Neuronal stem cell (in vitro differentiated cells): ENCODE data around the gene PMFBP1.
"Not testable (repeated sequence)": the region's sequence is repeated elsewhere in the genome, so short reads cannot be mapped to it uniquely, and the experiment has no call there.

Experiments
- DNase-seq: peaks from one replicate; pipeline ENCODE4 v3.0.0-alpha.2; 2013; ENCODE audit warnings: low spot score
- H2AFZ ChIP-seq: one replicate; pipeline ENCODE4 v1.6.1; 2013; ENCODE audit warnings: mild to moderate bottlenecking, low read length, inconsistent platforms
- H2AK5ac ChIP-seq: 2 replicates; pipeline ENCODE4 v1.6.1; 2013; ENCODE audit warnings: low read depth, mild to moderate bottlenecking, inconsistent platforms, low read length, moderate library complexity, mixed read lengths
- H2BK120ac ChIP-seq: 2 replicates; pipeline ENCODE4 v1.6.1; 2013; ENCODE audit warnings: low read depth, mild to moderate bottlenecking, inconsistent platforms, low read length, moderate library complexity, mixed read lengths
- H2BK12ac ChIP-seq: one replicate; pipeline ENCODE4 v1.6.1; 2013; ENCODE audit warnings: low read length, inconsistent platforms
- H2BK15ac ChIP-seq: 2 replicates; pipeline ENCODE4 v1.6.1; 2013; ENCODE audit warnings: mild to moderate bottlenecking, low read length, inconsistent platforms, mixed read lengths
- H2BK5ac ChIP-seq: one replicate; pipeline ENCODE4 v1.6.1; 2013; ENCODE audit warnings: inconsistent platforms, mild to moderate bottlenecking, low read length, moderate library complexity
- H3K14ac ChIP-seq: one replicate; pipeline ENCODE4 v1.6.1; 2013; ENCODE audit warnings: low read length, inconsistent platforms
- H3K18ac ChIP-seq: 2 replicates; pipeline ENCODE4 v1.6.1; 2013; ENCODE audit warnings: low read length, inconsistent platforms
- H3K23ac ChIP-seq: 2 replicates; pipeline ENCODE4 v1.6.1; 2013; ENCODE audit warnings: low read depth, mild to moderate bottlenecking, mixed read lengths, low read length, inconsistent platforms; ENCODE audit not compliant: poor library complexity
- H3K27ac ChIP-seq: replicated peaks from 3 replicates; pipeline ENCODE4 v1.5.1; 2013; ENCODE audit warnings: low read length, inconsistent platforms
- H3K27me3 ChIP-seq, 3 experiments: 2 replicates each; pipeline ENCODE4 v1.6.1; 2013; ENCODE audit warnings: low read length in 3 of 3, mild to moderate bottlenecking in 2 of 3, inconsistent platforms in 1 of 3, low read depth in 1 of 3, mixed read lengths in 1 of 3, moderate library complexity in 1 of 3; ENCODE audit not compliant: control insufficient read depth in 3 of 3, insufficient read depth in 3 of 3
- H3K36me3 ChIP-seq, 2 donors: replicated peaks in 1 of 2; 2 replicates each; pipeline ENCODE4 v1.6.1; 2013; ENCODE audit warnings: low read length in 2 of 2; ENCODE audit not compliant: control insufficient read depth in 2 of 2, insufficient read depth in 2 of 2
- H3K4ac ChIP-seq: 2 replicates; pipeline ENCODE4 v1.6.1; 2013; ENCODE audit warnings: inconsistent platforms, mild to moderate bottlenecking, low read length, moderate library complexity
- H3K4me1 ChIP-seq, 2 donors: 1 replicate in 1 of 2; 2 replicates in 1 of 2; pipeline ENCODE4 v1.6.1; 2013; ENCODE audit warnings: low read length in 2 of 2, low read depth in 1 of 2; ENCODE audit not compliant: control insufficient read depth in 2 of 2, insufficient read depth in 1 of 2
- H3K4me2 ChIP-seq: one replicate; pipeline ENCODE4 v1.6.1; 2013; ENCODE audit warnings: mild to moderate bottlenecking, low read length, inconsistent platforms; ENCODE audit not compliant: insufficient read depth, poor library complexity, severe bottlenecking
- H3K4me3 ChIP-seq, 2 donors: 2 replicates each; pipeline ENCODE4 v1.5.1; 2013; ENCODE audit warnings: low read length in 2 of 2, mild to moderate bottlenecking in 2 of 2, inconsistent platforms in 1 of 2, moderate library complexity in 1 of 2
- H3K79me1 ChIP-seq: one replicate; pipeline ENCODE4 v1.6.1; 2013; ENCODE audit warnings: low read depth, mild to moderate bottlenecking, inconsistent platforms, low read length, moderate library complexity
- H3K9ac ChIP-seq: one replicate; pipeline ENCODE4 v1.6.1; 2013; ENCODE audit warnings: mild to moderate bottlenecking, low read depth, low read length, inconsistent platforms; ENCODE audit not compliant: poor library complexity
- H3K9me3 ChIP-seq, 2 donors: replicated peaks in 1 of 2; 2 replicates each; pipeline versions ENCODE3 to v1.6.1; 2013; ENCODE audit warnings: low read length in 2 of 2, mild to moderate bottlenecking in 2 of 2, inconsistent platforms in 1 of 2, low read depth in 1 of 2, mixed read lengths in 1 of 2, moderate library complexity in 1 of 2; ENCODE audit not compliant: control insufficient read depth in 2 of 2, insufficient read depth in 1 of 2
- H4K8ac ChIP-seq: one replicate; pipeline ENCODE4 v1.6.1; 2013; ENCODE audit warnings: low read depth, mild to moderate bottlenecking, inconsistent platforms, low read length, moderate library complexity
- H4K91ac ChIP-seq: one replicate; pipeline ENCODE4 v1.6.1; 2013; ENCODE audit warnings: low read length, low read depth, mild to moderate bottlenecking, inconsistent platforms; ENCODE audit not compliant: poor library complexity
- WGBS, 2 donors: extraction: QIAGEN DNeasy Blood & Tissue Kit; methylation state at CpG; one replicate each; pipeline ENCODE4 v1.1.7; 2013; ENCODE audit warnings: missing lambda C conversion rate in 2 of 2, mixed read lengths in 1 of 2; ENCODE audit not compliant: insufficient read length in 2 of 2, insufficient replicate concordance in 1 of 2; ENCODE audit errors: extremely low coverage in 2 of 2; 5-methylcytosine and 5-hydroxymethylcytosine counted together

The PMFBP1 gene

DNA sequence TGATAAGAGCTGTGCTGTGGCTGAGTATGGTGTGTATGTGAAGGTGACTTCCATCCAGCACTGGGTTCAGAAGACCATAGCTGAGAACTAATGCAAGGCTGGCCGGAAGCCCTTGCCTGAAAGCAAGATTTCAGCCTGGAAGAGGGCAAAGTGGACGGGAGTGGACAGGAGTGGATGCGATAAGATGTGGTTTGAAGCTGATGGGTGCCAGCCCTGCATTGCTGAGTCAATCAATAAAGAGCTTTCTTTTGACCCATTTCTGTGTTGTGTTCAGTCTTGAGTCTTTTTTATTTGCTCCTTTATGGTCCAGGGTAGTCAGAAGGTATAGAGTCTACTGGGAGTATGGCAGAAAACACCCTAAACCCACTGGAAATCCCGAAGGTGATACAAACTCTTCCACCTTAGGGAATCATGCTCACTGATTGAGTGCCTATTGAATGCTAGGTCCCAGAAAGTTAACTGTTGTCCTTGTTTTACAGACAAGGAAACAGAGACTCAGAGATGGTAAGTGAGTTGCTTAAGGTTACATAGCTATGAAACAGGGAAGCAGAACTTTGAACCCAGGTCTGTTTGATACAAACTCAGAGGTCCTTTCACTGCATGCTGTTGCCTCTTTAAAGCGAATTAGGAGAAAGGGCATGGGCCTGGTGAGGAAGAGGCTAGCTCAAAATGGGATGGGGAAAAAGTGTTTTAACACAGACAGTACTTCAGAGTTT is 94.8 kb downstream of the PMFBP1 start:
- DNase-seq, H2BK15ac ChIP-seq, H2BK120ac ChIP-seq, H3K9ac ChIP-seq, H4K91ac ChIP-seq, H3K23ac ChIP-seq, H3K9me3 ChIP-seq, H3K4me2 ChIP-seq, H2AK5ac ChIP-seq, H3K4me3 ChIP-seq, H3K4ac ChIP-seq, H2BK12ac ChIP-seq, H2BK5ac ChIP-seq, H3K79me1 ChIP-seq, H3K36me3 ChIP-seq, H3K27ac ChIP-seq, H2AFZ ChIP-seq, H3K18ac ChIP-seq, H3K14ac ChIP-seq, H3K27me3 ChIP-seq, H3K4me1 ChIP-seq, H4K8ac ChIP-seq: not testable (repeated sequence)
- no CpG with 5 or more reads among the region's 5 CpGs for WGBS, 2 donors

DNA sequence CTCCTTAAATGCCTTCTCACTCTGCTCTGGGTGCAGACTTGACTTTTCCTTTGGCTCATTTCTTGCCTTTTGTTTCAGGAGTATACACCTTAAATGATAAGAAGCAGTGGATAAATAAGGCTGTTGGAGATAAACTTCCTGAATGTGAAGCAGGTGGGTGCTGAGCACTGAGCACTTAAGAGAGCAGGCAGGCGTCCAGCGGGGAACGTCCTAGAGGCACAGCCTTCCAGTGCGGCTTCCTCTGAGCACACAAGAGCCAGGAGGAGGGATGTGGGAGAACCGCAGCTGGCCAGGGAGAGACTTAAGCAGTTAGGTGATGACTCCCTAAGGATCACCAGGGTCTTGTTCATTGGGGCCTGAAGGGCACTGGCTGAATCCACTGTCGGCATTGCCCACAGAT is 96.9 kb downstream of the PMFBP1 start:
- H2AFZ ChIP-seq, H3K23ac ChIP-seq, H3K9ac ChIP-seq, H3K14ac ChIP-seq, H3K18ac ChIP-seq, H2BK15ac ChIP-seq, H3K79me1 ChIP-seq, H3K4me2 ChIP-seq, H4K8ac ChIP-seq, H2BK12ac ChIP-seq, H3K27ac ChIP-seq, H2BK5ac ChIP-seq, H2AK5ac ChIP-seq, H3K36me3 ChIP-seq, DNase-seq, H3K4me1 ChIP-seq, H3K4me3 ChIP-seq, H3K4ac ChIP-seq, H3K9me3 ChIP-seq, H3K27me3 ChIP-seq, H2BK120ac ChIP-seq, H4K91ac ChIP-seq: not testable (repeated sequence)
- WGBS, 2 donors, result no CpG with 5 or more reads among the region's 6 CpGs

DNA sequence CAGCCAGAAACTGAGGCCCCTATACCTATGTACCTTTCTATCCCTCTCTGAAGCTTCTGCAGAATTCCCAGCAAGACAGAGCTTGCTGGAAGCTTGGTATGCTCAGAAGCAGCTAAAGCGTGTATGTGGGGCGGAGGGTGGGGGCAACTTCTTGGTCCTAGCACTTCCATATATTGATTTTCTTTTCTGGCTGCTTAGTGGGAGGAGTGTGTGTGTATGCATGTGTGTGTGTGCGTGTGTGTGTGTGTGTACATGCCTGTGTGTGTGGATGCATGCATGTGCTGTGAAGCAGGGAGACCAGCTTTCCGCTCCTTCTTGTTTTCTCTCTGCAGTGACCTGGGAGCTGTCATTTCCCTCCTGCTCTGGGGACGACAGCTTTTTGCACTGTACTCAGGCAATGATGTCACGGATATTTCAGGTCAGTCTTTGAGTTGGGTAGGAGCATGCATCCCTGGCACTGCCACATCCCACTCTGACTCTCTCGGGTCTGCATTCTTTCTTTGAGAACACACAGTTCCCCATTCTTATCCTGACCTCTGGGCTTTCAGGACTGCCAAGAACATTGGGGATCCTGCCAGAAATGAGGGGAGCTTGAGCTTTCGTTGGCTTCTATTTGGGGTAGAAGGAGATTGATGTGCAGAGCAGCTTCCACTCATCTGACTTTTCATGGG is 98.3 kb downstream of the PMFBP1 start:
- no peak overlapping the region for H2BK15ac ChIP-seq
- H2BK5ac ChIP-seq, result no peak overlapping the region
- no peaks in the 10 kb centered on the region for H3K4me1 ChIP-seq
- no CpG with 5 or more reads among the region's 8 CpGs for WGBS, 2 donors
- H3K14ac ChIP-seq, result no peak overlapping the region
- no peaks in the 10 kb centered on the region for H3K27me3 ChIP-seq
- no peak overlapping the region for H3K4me3 ChIP-seq
- H3K9me3 ChIP-seq, result no peaks in the 10 kb centered on the region
- H3K27ac ChIP-seq, result no peak overlapping the region
- H2BK120ac ChIP-seq, result no peak overlapping the region
- no peak overlapping the region for H3K23ac ChIP-seq
- H3K9ac ChIP-seq, result no peak overlapping the region
- no peak overlapping the region for H2AFZ ChIP-seq
- H2BK12ac ChIP-seq, result no peak overlapping the region
- no peak overlapping the region for H4K8ac ChIP-seq
- H3K4ac ChIP-seq, result no peak overlapping the region
- no peak overlapping the region for H2AK5ac ChIP-seq
- no peak overlapping the region for H4K91ac ChIP-seq
- H3K4me2 ChIP-seq, result no peak overlapping the region
- no peaks in the 10 kb centered on the region for H3K79me1 ChIP-seq
- DNase-seq, result no peak
- no peak overlapping the region for H3K18ac ChIP-seq
- H3K36me3 ChIP-seq, result no peaks in the 10 kb centered on the region

DNA sequence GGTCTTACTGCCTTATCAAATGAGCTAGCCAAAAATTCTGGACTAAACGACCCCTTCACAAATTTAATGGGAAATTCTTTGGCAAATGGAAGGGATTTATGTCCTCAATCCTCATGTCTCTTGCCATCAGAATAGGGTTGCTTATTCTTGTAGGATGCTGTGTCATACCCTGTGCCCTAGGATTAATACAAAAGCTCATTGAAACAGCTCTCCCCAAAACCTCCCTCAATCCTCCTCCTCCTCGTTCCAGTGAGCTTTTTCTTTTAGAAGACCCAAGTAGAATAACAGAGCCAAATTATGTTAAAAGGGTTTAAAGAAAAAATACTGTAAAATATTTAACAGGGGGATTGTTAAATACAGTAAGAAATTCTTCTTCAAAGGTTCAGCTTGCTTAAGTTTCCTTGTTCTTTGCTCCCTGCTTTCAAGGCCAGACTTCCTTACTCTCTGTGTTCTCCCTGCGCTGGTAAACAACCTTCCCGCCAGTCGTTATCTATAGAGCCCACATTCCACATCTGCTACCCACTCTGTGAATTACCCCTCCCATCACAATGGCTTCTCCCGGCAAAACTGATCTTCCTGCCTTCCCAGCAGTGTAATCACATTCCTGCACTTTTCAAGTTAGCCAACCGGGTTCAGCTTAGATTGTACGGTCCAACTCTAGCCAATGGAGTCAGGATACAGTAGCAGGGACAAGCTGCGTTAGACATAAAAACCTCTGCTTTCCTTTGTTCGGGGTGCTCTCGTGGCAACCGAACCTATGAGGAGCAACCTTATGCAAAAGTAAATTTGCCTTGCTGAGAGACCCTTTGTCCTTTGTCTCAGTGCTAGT is 99.2 kb downstream of the PMFBP1 start:
- no peak overlapping the region for H3K4ac ChIP-seq
- H2AFZ ChIP-seq, result no peak overlapping the region
- H4K91ac ChIP-seq, result no peak overlapping the region
- H2AK5ac ChIP-seq, result no peak overlapping the region
- H3K36me3 ChIP-seq, result no peaks in the 10 kb centered on the region
- no peaks in the 10 kb centered on the region for H3K9me3 ChIP-seq
- no peak overlapping the region for H3K4me3 ChIP-seq
- no peak overlapping the region for H3K27ac ChIP-seq
- no peak for DNase-seq
- no peak overlapping the region for H2BK12ac ChIP-seq
- no peak overlapping the region for H4K8ac ChIP-seq
- no peak overlapping the region for H2BK15ac ChIP-seq
- H2BK120ac ChIP-seq, result no peak overlapping the region
- no peak overlapping the region for H3K23ac ChIP-seq
- H3K4me1 ChIP-seq, result no peaks in the 10 kb centered on the region
- whole genome bisulfite sequencing, 2 donors, result no CpG with 5 or more reads among the region's 12 CpGs
- no peak overlapping the region for H3K9ac ChIP-seq
- no peak overlapping the region for H2BK5ac ChIP-seq
- no peaks in the 10 kb centered on the region for H3K27me3 ChIP-seq
- H3K79me1 ChIP-seq, result no peaks in the 10 kb centered on the region
- H3K18ac ChIP-seq, result no peak overlapping the region
- H3K14ac ChIP-seq, result no peak overlapping the region
- no peak overlapping the region for H3K4me2 ChIP-seq
